ENCODE measurements around the gene RDH8.

RDH8 gene

DNA sequence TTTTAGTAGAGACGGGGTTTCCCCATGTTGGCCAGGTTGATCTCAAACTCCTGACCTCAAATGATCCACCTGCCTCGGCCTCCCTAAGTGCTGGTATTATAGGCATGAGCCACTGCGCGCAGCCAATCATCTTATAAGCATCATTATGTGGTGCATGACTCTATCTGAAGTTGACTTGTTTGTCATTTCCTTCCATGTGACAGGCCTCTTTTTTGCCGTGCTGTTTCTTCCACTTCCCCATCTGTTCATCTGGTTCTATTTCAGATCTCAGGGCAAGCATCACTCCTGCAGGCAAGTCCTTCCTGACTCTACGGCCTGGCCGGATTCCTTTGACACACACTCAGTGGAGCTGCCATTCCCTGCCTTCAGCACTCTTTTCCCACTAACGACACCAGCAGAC, 18.2 kb upstream of the RDH8 start:
- Histone ChIP-seq H3K36me3 (ENCODE audit: insufficient read depth, insufficient read length, low read length) (no peaks in the 10 kb centered on the region), H3K4me3 (ENCODE audit: insufficient read length, low read depth) (no peak overlapping the region), H3K27me3 (ENCODE audit: insufficient read depth, insufficient read length) (no peaks in the 10 kb centered on the region), H3K9ac (ENCODE audit: insufficient read length, low read depth) (no peak overlapping the region), H3K9me3 (ENCODE audit: insufficient read depth, low read length) (no peaks in the 10 kb centered on the region), H3K4me1 (ENCODE audit: insufficient read depth, insufficient read length) (no peaks in the 10 kb centered on the region)
- TF ChIP-seq YY1 (IDR thresholded peaks at IDR 0.05; ENCODE audit: insufficient read depth, insufficient read length) = no peak
- TF ChIP-seq SUZ12 (IDR thresholded peaks at IDR 0.05; ENCODE audit: extremely low read depth, insufficient read depth, insufficient read length) = no peak
- no peak for TF ChIP-seq ZNF274 (IDR thresholded peaks at IDR 0.05; ENCODE audit: low read depth, low read length)
- DNase-seq (ENCODE audit: low read depth, low spot score) = no peak

DNA sequence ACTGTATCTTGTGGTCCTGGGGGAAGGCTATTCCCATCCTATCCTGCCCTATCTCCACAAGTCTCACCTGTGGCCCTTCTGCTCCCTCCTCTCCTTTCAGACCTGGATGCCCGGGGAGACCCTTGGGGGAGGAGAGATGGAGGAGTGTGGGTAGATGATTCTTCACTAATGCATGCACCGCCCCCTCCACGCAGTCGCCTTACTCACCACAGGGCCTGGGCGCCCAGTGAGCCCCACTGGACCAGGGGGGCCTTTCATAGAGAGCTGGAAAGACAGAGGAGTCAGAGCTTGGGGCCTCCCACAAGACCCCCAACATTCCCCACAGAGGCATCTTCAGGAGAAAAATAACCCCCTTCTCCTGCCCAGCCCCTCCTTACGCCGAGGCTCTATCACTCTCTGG, 17.3 kb upstream of the RDH8 start:
- no peak for DNase-seq (ENCODE audit: low read depth, low spot score)
- no peak overlapping the region for H3K4me3 ChIP-seq (ENCODE audit: insufficient read length, low read depth)
- H3K9ac ChIP-seq (ENCODE audit: insufficient read length, low read depth) = no peak overlapping the region
- TF ChIP-seq ZNF274 (IDR thresholded peaks at IDR 0.05; ENCODE audit: low read depth, low read length) (no peak), SUZ12 (IDR thresholded peaks at IDR 0.05; ENCODE audit: extremely low read depth, insufficient read depth, insufficient read length) (no peak), YY1 (IDR thresholded peaks at IDR 0.05; ENCODE audit: insufficient read depth, insufficient read length) (no peak)
- H3K9me3 ChIP-seq (ENCODE audit: insufficient read depth, low read length) = no peaks in the 10 kb centered on the region
- H3K4me1 ChIP-seq (ENCODE audit: insufficient read depth, insufficient read length) = no peaks in the 10 kb centered on the region
- no peaks in the 10 kb centered on the region for H3K36me3 ChIP-seq (ENCODE audit: insufficient read depth, insufficient read length, low read length)
- no peaks in the 10 kb centered on the region for H3K27me3 ChIP-seq (ENCODE audit: insufficient read depth, insufficient read length)

DNA sequence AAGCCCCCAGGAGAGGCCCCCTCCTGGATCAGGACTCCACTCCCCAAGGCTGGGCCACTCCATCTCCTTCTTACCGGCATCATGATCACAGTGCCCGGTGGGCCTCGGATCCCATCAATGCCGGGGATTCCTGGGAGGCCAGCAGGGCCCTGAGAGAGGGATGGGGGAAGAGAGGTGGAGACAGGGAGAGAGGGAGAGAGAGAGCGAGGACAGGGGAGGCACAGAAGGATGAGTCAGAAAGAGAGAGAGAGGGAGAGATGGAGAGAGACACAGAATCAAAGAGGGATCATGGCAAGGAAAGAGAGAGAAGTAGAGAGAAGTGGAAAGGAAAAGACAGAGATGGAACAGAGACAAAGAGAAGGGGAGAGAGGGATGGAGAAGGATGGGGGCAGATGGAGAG, 16.7 kb upstream of the RDH8 start:
- DNase-seq (ENCODE audit: low read depth, low spot score) = no peak
- Histone ChIP-seq H3K36me3 (ENCODE audit: insufficient read depth, insufficient read length, low read length) (no peaks in the 10 kb centered on the region), H3K9ac (ENCODE audit: insufficient read length, low read depth) (no peak overlapping the region), H3K27me3 (ENCODE audit: insufficient read depth, insufficient read length) (no peaks in the 10 kb centered on the region), H3K9me3 (ENCODE audit: insufficient read depth, low read length) (no peaks in the 10 kb centered on the region), H3K4me1 (ENCODE audit: insufficient read depth, insufficient read length) (no peaks in the 10 kb centered on the region), H3K4me3 (ENCODE audit: insufficient read length, low read depth) (no peak overlapping the region)
- TF ChIP-seq ZNF274 (IDR thresholded peaks at IDR 0.05; ENCODE audit: low read depth, low read length) (no peak), SUZ12 (IDR thresholded peaks at IDR 0.05; ENCODE audit: extremely low read depth, insufficient read depth, insufficient read length) (no peak), YY1 (IDR thresholded peaks at IDR 0.05; ENCODE audit: insufficient read depth, insufficient read length) (no peak)

DNA sequence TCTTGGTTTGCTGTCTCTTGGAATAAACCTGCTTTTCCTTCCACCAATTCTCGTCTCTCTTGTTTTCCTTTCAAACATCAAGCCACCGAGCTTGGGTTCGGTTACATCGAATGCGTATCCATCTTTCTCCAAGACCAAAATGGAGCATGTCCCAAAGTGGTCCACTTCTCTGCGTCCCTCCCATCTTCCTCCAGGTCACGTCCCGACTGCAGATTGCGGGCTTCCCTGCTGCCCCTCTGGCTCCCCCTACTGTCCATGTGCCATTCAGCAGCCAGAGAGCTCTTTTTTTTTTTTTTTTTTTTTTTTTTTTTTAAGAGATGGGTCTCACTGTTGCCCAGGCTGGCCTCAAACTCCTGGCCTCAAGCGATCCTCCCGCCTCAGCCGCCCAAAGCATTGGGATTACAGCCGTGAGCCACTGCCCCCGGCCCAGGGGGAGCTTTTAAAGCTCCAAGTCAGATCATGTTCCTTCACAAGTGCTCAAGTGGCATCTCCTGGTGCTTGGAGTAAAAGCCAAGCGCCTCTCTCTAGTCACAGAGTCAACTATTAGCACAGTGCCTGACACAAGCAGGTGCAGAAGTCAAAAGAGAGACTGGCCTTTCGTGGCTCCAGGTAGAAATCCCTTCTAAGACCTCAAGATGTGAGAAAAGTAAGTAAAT, 13.0 kb upstream of the RDH8 start:
- Histone ChIP-seq H3K27me3 (ENCODE audit: insufficient read depth, insufficient read length) (no peaks in the 10 kb centered on the region), H3K36me3 (ENCODE audit: insufficient read depth, insufficient read length, low read length) (no peaks in the 10 kb centered on the region), H3K4me1 (ENCODE audit: insufficient read depth, insufficient read length) (peaks cover 2% of the 10 kb centered on the region), H3K4me3 (ENCODE audit: insufficient read length, low read depth) (no peak overlapping the region), H3K9ac (ENCODE audit: insufficient read length, low read depth) (no peak overlapping the region), H3K9me3 (ENCODE audit: insufficient read depth, low read length) (no peaks in the 10 kb centered on the region)
- no peak for TF ChIP-seq SUZ12 (IDR thresholded peaks at IDR 0.05; ENCODE audit: extremely low read depth, insufficient read depth, insufficient read length)
- TF ChIP-seq YY1 (IDR thresholded peaks at IDR 0.05; ENCODE audit: insufficient read depth, insufficient read length) = no peak
- no peak for TF ChIP-seq ZNF274 (IDR thresholded peaks at IDR 0.05; ENCODE audit: low read depth, low read length)
- peak; percentile 81 for DNase-seq (ENCODE audit: low read depth, low spot score)

DNA sequence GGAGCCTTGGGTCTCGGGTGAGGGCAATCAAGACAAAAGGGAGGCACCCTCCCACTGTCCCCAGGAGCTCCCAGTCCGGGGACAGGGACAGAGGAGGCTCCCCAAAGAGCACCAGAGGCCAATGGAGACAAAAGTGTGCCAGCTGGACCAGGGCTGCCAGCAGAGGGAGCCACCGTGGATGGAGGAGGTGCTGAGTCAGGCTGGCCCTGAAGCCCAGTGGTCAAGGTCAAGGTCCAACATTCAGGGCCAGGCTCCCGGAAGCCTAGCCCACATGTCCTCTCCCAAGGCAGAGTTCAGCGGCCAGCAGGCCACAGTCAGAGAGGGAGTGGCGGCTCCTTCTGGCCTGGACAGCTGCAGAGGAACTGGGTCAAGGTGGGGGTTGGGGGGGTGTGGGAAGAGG, 11.4 kb upstream of the RDH8 start:
- no peak overlapping the region for H3K4me3 ChIP-seq (ENCODE audit: insufficient read length, low read depth)
- peaks cover 2% of the 10 kb centered on the region for H3K4me1 ChIP-seq (ENCODE audit: insufficient read depth, insufficient read length)
- no peaks in the 10 kb centered on the region for H3K36me3 ChIP-seq (ENCODE audit: insufficient read depth, insufficient read length, low read length)
- no peaks in the 10 kb centered on the region for H3K9me3 ChIP-seq (ENCODE audit: insufficient read depth, low read length)
- DNase-seq (ENCODE audit: low read depth, low spot score) = no peak
- H3K9ac ChIP-seq (ENCODE audit: insufficient read length, low read depth) = no peak overlapping the region
- no peaks in the 10 kb centered on the region for H3K27me3 ChIP-seq (ENCODE audit: insufficient read depth, insufficient read length)
- no peak for TF ChIP-seq SUZ12 (IDR thresholded peaks at IDR 0.05; ENCODE audit: extremely low read depth, insufficient read depth, insufficient read length)
- TF ChIP-seq YY1 (IDR thresholded peaks at IDR 0.05; ENCODE audit: insufficient read depth, insufficient read length) = no peak
- TF ChIP-seq ZNF274 (IDR thresholded peaks at IDR 0.05; ENCODE audit: low read depth, low read length) = no peak

DNA sequence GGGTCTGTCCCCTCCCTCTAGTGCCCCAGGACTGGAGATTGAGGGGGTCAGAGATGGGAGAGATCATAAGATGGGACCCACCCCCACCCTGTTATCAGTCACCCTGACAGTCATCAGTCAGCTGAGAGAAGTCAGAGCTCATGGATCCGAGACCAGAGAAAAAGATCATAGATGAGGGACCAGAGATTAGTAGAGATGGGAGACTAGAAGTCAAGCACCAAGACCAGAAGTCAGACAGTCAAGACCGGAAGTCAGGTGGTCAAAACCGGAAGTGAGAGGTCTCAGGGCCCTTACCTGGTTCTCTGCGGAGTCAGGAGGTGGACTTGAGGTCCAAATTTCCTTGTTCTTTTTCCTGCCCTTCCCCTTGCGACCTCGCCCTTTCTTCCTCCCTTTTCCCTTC, 10.0 kb upstream of the RDH8 start:
- no peaks in the 10 kb centered on the region for H3K27me3 ChIP-seq (ENCODE audit: insufficient read depth, insufficient read length)

DNA sequence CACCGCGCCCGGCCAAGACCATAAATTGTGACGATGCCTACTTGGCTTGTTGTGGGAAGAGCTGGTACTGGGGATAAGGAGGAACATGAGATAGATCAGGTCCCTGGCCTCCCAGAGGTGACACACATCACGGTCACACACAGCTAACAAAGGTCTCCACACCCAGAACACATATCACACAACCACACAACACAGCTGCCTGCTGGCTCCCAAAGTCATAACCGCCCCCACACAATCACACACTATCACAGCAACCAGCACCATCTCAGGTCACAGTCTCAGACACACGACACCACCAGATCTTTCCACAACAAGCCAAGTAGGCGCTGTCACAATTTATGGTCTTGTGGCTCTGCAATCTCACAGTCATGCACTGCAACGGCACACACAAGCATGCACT, 8.7 kb upstream of the RDH8 start:
- Histone ChIP-seq H3K36me3 (ENCODE audit: insufficient read depth, insufficient read length, low read length) (no peaks in the 10 kb centered on the region), H3K4me3 (ENCODE audit: insufficient read length, low read depth) (no peak overlapping the region), H3K27me3 (ENCODE audit: insufficient read depth, insufficient read length) (peaks cover 2% of the 10 kb centered on the region), H3K9me3 (ENCODE audit: insufficient read depth, low read length) (no peaks in the 10 kb centered on the region), H3K4me1 (ENCODE audit: insufficient read depth, insufficient read length) (peaks cover 13% of the 10 kb centered on the region), H3K9ac (ENCODE audit: insufficient read length, low read depth) (no peak overlapping the region)
- no peak for DNase-seq (ENCODE audit: low read depth, low spot score)
- no peak for TF ChIP-seq YY1 (IDR thresholded peaks at IDR 0.05; ENCODE audit: insufficient read depth, insufficient read length)
- TF ChIP-seq ZNF274 (IDR thresholded peaks at IDR 0.05; ENCODE audit: low read depth, low read length) = no peak
- TF ChIP-seq SUZ12 (IDR thresholded peaks at IDR 0.05; ENCODE audit: extremely low read depth, insufficient read depth, insufficient read length) = no peak

More for the DNA sequence above, 10.0 kb upstream of the RDH8 start:
- no peak for DNase-seq (ENCODE audit: low read depth, low spot score)
- Histone ChIP-seq H3K36me3 (ENCODE audit: insufficient read depth, insufficient read length, low read length) (no peaks in the 10 kb centered on the region), H3K4me1 (ENCODE audit: insufficient read depth, insufficient read length) (peaks cover 5% of the 10 kb centered on the region), H3K9ac (ENCODE audit: insufficient read length, low read depth) (no peak overlapping the region), H3K4me3 (ENCODE audit: insufficient read length, low read depth) (no peak overlapping the region), H3K9me3 (ENCODE audit: insufficient read depth, low read length) (no peaks in the 10 kb centered on the region)
- TF ChIP-seq ZNF274 (IDR thresholded peaks at IDR 0.05; ENCODE audit: low read depth, low read length) (no peak), YY1 (IDR thresholded peaks at IDR 0.05; ENCODE audit: insufficient read depth, insufficient read length) (no peak), SUZ12 (IDR thresholded peaks at IDR 0.05; ENCODE audit: extremely low read depth, insufficient read depth, insufficient read length) (no peak)
